Muscle of back (tissue), 13 donors: ENCODE data around the gene ERBIN. TPM values are rescaled to one million over a fixed set of nuclear protein-coding genes. Genes with fewer than 3 reads are reported as not detected.
A peak's percentile ranks its signal among the peaks of the same experiment; 100 is the strongest.
"Not testable (repeated sequence)": the region's sequence is repeated elsewhere in the genome, so short reads cannot be mapped to it uniquely, and the experiment has no call there.

Source experiments
- DNase-seq, 3 donors: peaks; one replicate each; pipeline versions ENCODE4 v3.0.0 to v3.0.0-alpha.2; 2013
- long read RNA-seq, 9 donors: transcript quantifications; one replicate each; lab custom pipeline, GENCODE V29; 2026
- polyA plus RNA-seq, 10 donors: library from polyadenylated mRNA; unstranded; fragments of 120-200 nt; gene quantifications; one replicate each; pipeline ENCODE4 v1.2.1, GENCODE V29; 2013; ENCODE audit not compliant: insufficient read length in 10 of 10

ERBIN gene, protein sequence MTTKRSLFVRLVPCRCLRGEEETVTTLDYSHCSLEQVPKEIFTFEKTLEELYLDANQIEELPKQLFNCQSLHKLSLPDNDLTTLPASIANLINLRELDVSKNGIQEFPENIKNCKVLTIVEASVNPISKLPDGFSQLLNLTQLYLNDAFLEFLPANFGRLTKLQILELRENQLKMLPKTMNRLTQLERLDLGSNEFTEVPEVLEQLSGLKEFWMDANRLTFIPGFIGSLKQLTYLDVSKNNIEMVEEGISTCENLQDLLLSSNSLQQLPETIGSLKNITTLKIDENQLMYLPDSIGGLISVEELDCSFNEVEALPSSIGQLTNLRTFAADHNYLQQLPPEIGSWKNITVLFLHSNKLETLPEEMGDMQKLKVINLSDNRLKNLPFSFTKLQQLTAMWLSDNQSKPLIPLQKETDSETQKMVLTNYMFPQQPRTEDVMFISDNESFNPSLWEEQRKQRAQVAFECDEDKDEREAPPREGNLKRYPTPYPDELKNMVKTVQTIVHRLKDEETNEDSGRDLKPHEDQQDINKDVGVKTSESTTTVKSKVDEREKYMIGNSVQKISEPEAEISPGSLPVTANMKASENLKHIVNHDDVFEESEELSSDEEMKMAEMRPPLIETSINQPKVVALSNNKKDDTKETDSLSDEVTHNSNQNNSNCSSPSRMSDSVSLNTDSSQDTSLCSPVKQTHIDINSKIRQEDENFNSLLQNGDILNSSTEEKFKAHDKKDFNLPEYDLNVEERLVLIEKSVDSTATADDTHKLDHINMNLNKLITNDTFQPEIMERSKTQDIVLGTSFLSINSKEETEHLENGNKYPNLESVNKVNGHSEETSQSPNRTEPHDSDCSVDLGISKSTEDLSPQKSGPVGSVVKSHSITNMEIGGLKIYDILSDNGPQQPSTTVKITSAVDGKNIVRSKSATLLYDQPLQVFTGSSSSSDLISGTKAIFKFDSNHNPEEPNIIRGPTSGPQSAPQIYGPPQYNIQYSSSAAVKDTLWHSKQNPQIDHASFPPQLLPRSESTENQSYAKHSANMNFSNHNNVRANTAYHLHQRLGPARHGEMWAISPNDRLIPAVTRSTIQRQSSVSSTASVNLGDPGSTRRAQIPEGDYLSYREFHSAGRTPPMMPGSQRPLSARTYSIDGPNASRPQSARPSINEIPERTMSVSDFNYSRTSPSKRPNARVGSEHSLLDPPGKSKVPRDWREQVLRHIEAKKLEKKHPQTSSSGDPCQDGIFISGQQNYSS (N-terminal part only)
- 10 to 100 TPM; 37.4 to 53.0 (median 49.6) TPM for polyA plus RNA-seq
- long read RNA-seq, donor 1, partial matches to known transcripts: 0 of 1 reads
- long read RNA-seq, donor 1, other reads (novel, unspliced or antisense): 0 of 1 reads
- long read RNA-seq, donor 2, partial matches to known transcripts: 28 of 28 reads
- long read RNA-seq, donor 2, other reads (novel, unspliced or antisense): 0 of 28 reads
- long read RNA-seq, donor 3: 0 reads
- long read RNA-seq, donor 4, partial matches to known transcripts: 5 of 5 reads
- long read RNA-seq, donor 4, other reads (novel, unspliced or antisense): 0 of 5 reads
- long read RNA-seq, donor 5: 0 reads
- long read RNA-seq, donor 6, partial matches to known transcripts: 43 of 43 reads
- long read RNA-seq, donor 6, other reads (novel, unspliced or antisense): 0 of 43 reads
- long read RNA-seq, donor 7, partial matches to known transcripts: 14 of 15 reads
- long read RNA-seq, donor 7, other reads (novel, unspliced or antisense): 0 of 15 reads
- long read RNA-seq, donor 8, partial matches to known transcripts: 26 of 27 reads
- long read RNA-seq, donor 8, other reads (novel, unspliced or antisense): 0 of 27 reads
- long read RNA-seq, donor 9: 0 reads

DNA sequence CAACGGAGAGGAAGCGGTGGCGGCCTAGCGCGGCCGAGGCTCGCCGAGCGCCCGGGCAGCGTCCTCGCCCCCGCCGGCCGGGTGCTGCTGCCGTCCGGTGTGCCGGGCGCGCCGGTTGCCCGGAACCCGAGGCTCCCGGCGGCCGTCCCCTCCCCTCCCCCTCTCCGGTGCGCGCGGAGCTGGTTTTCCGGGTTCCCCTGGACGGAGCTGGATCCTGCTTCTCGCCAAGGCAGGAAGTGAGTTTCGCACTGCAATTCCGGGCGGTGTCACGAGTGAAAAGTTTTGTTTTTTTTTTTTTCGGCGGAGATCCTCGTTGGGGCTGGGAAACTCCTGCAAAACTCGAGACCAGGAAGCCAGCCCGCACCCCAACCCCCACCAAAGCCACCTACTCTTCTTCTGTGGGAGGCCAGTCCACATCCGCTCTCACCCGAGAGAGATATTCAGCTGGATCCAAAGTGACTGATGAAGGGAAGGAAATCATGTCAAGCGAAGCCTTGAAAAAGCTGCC, at the start of gene ERBIN:
ERBIN (plus strand) TSS at position 300 of the 508 bp plus-strand sequence. CDS start 66,144 bp downstream, outside the sequence.
- peak; percentile 78 to 91 (median 81) for DNase-seq

- DNase-seq: no peak
Measured at GRCh38 chr5:65876970-65877369, 49.4 kb upstream of the ERBIN start.

DNA sequence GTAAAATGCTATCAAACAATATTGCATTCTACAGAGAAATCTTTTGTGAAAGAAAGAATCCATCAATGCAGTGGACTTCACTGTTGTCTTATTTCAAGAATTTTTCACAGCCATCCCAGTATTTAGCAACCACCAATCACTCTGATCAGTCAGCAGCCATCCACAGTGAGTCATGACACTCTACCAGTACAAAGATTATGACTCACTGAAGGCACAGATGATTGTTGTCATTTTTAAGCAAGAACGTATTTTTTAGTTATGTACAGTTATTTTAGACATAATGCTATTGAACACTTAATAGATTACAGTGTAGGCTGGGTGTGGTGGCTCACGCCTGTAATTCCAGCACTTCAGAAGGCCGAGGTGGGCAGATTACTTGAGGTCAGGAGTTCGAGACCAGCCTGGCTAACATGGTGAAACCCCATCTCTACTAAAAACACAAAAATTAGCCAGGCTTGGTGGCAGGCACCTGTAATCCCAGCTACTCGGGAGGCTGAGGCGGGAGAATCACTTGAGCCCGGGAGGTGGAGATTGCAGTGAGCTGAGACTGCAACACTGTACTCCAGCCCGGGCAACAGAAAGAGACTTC, 46.6 kb upstream of the ERBIN start:
- DNase-seq: peak in 1 of 3 donors; percentile 78

GRCh38 chr5:65880496-65881072, 45.8 kb upstream of the ERBIN start:
- peak; percentile 54 to 69 (median 59) for DNase-seq

DNA sequence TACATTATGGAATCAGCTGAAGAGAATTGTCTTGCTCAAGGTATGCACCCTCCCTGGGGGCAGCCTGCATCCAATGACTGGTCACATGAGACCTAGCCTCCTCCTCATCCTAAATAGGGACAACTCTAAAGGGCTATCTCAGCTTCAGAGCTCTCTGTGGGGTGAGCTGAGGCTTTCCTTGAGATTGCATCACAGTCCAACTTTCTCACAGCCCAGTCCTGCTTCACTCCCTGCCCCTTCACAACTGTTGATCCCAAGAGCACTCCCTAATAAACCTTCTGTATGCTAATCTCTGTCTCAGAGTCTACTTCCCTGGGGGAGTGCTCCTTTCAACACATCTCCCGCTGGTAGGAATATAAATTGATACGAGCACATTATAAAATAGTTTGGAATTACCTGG, 44.1 kb upstream of the ERBIN start:
- DNase-seq: no peak

- DNase-seq: no peak
Measured at GRCh38 chr5:65883461-65883860, 42.9 kb upstream of the ERBIN start.

- DNase-seq: no peak
Measured at GRCh38 chr5:65886387-65886786, 40.0 kb upstream of the ERBIN start.

- not testable (repeated sequence) for DNase-seq
Measured at GRCh38 chr5:65892024-65892423, 34.4 kb upstream of the ERBIN start.

DNA sequence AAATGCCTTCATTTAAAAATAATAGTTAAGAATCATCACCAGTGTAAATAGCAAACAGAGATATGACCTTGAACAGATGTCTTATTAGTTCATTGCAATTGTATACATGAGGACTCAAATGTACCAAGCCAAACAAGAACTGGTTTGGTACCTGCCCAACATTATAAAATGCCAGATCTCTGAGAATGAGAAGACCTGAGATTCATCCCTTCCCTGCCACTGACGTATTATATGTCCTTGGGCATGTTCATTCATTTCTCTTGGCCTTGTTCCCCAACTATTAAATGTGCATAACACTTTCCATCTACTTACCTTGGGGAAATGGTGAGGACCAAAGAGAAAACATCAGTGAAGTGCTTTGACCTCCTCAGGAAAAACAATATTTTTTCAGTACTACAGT, 33.6 kb upstream of the ERBIN start:
- no peak for DNase-seq

GRCh38 chr5:65893749-65894430, 32.5 kb upstream of the ERBIN start:
- DNase-seq: no peak

GRCh38 chr5:65895891-65896290, 30.5 kb upstream of the ERBIN start:
- DNase-seq: no peak

DNA sequence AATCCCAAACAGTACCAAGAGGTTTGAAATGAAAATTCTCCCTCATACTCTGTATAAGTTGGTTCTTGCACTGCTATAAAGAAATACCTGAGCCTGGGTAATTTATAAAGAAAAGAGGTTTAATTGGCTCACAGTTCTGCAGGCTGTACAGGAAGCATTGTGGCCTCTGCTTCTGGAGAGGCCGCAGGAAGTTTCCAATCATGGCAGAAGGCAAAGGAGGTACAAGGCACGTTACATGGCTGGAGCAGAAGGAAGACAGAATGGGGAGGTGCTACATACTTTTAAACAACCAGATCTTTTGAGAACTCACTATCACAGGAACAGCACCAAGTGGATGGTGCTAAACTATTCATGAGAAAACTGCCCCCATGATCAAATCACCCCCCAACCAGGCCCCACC, 25.6 kb upstream of the ERBIN start:
- DNase-seq: no peak

- DNase-seq: no peak
Measured at GRCh38 chr5:65902104-65902503, 24.3 kb upstream of the ERBIN start.

DNA sequence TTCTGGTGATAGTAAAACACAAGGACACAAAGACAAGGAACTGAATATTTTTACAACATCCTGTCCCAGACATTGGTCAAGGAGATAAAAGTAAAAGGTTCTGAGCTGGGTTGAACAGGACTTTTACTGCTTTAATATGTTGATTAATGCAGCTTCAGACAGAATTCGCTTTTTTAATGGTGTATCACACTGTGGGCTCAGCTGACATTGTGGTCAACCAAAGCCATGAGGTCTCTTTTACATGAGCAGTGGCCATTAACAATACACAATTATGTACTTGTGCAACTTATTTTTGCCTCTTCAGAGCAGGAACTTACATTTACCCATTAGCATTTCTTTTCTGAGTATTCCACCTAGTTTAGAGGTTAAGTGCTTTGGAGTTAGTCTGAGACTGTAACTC, 22.8 kb upstream of the ERBIN start:
- DNase-seq: no peak

- no peak for DNase-seq
Measured at GRCh38 chr5:65906256-65906655, 20.1 kb upstream of the ERBIN start.

DNA sequence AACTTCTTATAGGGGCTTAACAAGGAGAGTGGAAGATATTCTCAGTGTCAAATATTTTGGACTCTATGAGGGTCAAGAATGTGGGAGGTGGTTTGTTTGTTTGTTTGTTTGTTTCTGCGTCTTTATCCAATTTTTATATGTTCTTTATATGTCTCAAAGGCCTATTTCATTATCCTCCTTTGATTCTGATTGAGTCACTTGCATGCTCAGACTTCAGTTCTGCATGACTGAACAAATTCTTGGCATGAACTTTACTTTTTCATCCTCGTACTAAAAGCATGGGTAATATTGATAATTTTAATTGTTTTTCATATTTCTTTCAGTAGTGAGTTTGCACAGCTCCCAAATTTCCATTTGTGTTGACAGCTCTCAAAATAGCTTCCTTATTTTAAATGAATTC, 19.2 kb upstream of the ERBIN start:
- DNase-seq: no peak

DNA sequence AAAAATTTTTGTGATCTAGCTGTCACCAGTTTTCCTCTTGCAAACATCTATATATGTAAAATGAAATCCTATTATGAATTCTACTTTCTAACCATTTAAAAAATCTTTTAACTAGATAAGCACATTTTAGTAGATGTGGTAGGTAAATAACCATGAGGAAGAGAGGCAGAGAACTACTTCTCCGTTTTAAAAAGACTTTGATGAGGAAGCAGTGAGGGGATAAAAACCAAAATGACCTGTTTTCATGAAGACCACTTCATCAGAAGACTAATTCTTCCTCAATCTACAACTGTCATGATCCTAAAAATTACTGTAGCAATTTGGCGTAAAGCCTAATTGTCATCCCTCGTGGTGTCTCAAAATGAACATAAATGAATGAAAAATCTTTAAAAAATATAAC, 15.7 kb upstream of the ERBIN start:
- DNase-seq: no peak

DNA sequence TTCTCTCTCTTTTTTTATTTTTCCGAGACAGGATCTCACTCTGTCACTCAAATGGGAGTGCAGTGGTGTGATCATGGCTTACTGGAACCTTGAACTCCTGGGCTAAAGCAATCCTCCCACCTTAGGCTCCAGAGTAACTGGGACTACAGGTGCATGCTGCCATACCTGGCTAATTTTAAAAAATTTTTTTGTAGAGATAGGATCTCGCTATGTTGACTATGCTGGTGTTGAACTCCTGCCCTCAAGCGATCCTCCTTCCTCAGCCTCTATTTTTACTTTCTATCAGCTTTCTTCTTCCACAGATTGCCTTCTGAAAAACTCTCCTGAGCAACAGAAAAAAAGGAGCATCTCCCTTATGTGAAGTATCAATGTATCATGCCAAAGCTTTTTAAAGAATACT, 14.1 kb upstream of the ERBIN start:
- DNase-seq: no peak

DNA sequence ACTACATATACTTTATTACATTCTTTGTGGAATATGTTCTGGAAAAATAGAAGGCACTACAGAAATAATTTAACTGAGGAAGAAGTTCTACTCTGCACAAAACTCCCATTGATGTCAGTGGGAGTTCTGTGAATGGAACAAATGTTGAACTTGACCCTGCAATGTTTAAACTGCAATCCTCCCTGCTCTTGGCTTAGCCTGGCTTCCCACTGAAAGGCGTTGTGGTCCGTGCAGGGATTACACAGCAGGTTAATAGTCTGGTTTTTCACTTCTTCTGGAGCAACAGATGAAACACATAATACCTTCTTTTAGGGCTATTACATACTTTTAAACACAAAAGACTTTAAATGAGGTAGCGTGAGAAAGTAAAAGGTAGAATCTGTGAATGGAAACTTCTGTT, 12.9 kb upstream of the ERBIN start:
- DNase-seq: no peak
